IgD-negative memory B cell (primary cell): ENCODE results near the gene MYO16. TPM values are rescaled to one million over a fixed set of nuclear protein-coding genes. Genes with fewer than 3 reads are reported as not detected.
"Not testable (repeated sequence)": the region's sequence is repeated elsewhere in the genome, so short reads cannot be mapped to it uniquely, and the experiment has no call there.

Source experiments
- H3K27ac Mint-ChIP-seq, 3 donors: one replicate each; pipeline ENCODE4 v1.8.0; 2020 to 2022; ENCODE audit warnings: mild to moderate bottlenecking in 3 of 3, mixed read lengths in 3 of 3, moderate library complexity in 1 of 3
- H3K27me3 Mint-ChIP-seq: one replicate; pipeline ENCODE4 v1.8.0; 2021; ENCODE audit warnings: mixed read lengths
- H3K36me3 Mint-ChIP-seq: one replicate; pipeline ENCODE4 v1.8.0; 2020; ENCODE audit warnings: mild to moderate bottlenecking, mixed read lengths
- H3K4me1 Mint-ChIP-seq, 3 donors: one replicate each; pipeline ENCODE4 v1.8.0; 2020 to 2022; ENCODE audit warnings: mixed read lengths in 3 of 3, mild to moderate bottlenecking in 1 of 3
- H3K4me3 Mint-ChIP-seq, 4 donors: one replicate each; pipeline ENCODE4 v1.8.0; 2020 to 2022; ENCODE audit warnings: mild to moderate bottlenecking in 4 of 4, mixed read lengths in 4 of 4, moderate library complexity in 3 of 4
- H3K9me3 Mint-ChIP-seq, 3 donors: one replicate each; pipeline ENCODE4 v1.8.0; 2020 to 2021; ENCODE audit warnings: mixed read lengths in 3 of 3, mild to moderate bottlenecking in 1 of 3
- polyA plus RNA-seq: library from polyadenylated mRNA; unstranded; fragments of 300-500 nt; fragmentation: Illumina TruSeq; gene quantifications from one replicate; pipeline ENCODE4 v1.2.3, GENCODE V29; 2021

Gene MYO16
- polyA plus RNA-seq, 1 donor from 2014 or later: not detected

DNA sequence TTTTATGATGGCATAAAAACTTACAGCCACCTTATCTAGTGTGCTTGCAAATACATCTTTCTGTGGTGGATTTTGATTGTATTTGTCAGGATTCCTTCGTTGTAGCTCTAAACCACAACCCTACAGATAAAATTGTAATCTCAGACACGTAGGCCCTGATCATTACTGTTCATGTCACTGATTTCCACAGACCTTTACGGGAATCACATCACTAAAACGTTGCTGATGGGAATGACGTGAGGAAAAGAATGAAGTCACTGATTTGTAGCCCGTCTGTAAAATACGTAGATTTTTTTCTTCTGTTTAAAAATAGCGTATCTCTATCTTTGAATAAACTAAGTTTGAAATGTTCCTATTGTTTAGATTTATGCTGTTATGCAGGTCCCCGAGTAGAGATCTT lies 399.2 kb downstream of the MYO16 start:
- peaks cover 0 to 2% (median 0%) of the 10 kb centered on the region in 3 donors for H3K9me3 Mint-ChIP-seq
- H3K4me3 Mint-ChIP-seq: no peak overlapping the region
- peaks cover 2% of the 10 kb centered on the region for H3K27me3 Mint-ChIP-seq
- no peaks in the 10 kb centered on the region for H3K4me1 Mint-ChIP-seq
- H3K27ac Mint-ChIP-seq: no peak overlapping the region
- H3K36me3 Mint-ChIP-seq: no peaks in the 10 kb centered on the region

DNA sequence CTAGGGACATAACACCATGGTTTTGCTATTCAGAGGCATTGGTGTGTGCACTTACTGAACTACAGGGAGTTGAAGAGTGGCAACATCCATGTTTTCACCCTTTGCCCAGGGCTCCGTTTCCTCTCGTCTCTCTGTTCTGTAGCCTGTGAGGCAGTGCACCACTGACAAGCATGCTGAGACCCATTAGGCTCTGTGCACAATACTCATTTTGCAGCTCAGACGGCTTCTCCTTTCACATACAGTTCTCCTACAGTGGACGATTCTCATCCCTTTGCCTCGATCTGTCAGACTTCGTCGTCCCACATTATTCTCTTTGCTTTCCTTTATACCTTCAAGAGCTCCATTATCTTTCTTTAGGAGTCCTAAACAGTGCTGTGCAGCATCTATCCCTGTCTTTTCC lies 403.7 kb downstream of the MYO16 start:
- no peak overlapping the region for H3K4me3 Mint-ChIP-seq
- no peak overlapping the region for H3K27ac Mint-ChIP-seq
- H3K9me3 Mint-ChIP-seq: peaks cover 0 to 2% (median 0%) of the 10 kb centered on the region in 3 donors
- no peaks in the 10 kb centered on the region for H3K4me1 Mint-ChIP-seq
- H3K36me3 Mint-ChIP-seq: no peaks in the 10 kb centered on the region
- H3K27me3 Mint-ChIP-seq: peaks cover 4% of the 10 kb centered on the region

DNA sequence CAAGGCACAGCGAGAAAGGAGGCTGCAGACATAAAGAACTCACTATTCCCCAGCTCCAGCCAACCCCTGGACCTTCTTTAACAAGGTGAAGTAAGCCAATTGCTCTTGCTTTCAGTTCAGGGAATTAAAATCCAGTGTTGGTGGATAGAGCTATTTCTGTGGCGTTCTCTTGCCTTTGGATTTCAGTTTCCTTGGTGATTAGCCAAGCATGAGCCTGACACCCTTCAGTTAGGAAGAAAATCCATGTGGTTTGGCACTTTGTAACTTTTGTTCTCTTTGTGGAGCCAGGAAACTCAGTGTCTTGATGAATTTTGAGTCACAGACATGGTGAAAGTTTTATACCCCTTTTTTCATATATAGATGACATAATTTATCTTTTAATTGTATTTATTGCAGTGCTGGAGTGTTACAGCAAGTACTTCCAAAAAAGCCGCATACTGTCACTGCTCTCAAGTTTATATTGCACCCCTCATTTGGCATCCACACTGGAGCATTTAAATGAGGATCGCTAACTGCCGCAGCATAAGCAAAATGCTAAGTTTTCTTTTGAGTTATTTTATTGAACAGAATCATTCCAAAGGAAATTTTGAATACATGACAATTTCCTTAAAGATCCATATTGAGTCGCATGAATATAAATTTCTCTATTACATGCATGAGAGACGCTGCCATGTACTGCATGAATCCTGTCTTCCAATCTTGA lies 406.8 kb downstream of the MYO16 start:
- Mint-ChIP-seq H3K4me1 (no peaks in the 10 kb centered on the region), H3K36me3 (no peaks in the 10 kb centered on the region), H3K27ac (no peak overlapping the region), H3K9me3 (peaks cover 0 to 2% (median 0%) of the 10 kb centered on the region in 3 donors), H3K27me3 (peaks cover 6% of the 10 kb centered on the region), H3K4me3 (no peak overlapping the region)

DNA sequence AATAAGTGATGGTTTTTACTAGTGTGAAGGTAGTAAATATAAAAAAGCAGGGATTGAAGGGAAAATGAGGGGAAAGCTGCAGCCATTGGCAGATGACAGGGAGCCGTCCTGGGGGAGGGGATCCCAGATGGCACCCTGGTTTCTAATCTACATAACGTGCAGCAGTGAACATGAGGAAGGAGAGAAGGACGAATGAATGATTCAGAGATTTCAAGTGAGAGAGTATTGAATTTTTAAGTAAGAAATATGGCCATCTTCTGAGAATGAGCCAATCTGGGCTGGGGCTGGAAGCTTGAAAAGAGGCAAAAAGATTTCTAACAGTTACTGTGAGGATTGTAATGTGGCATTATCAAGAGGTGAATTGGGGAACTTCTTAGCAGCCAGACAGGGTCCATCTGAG lies 414.2 kb downstream of the MYO16 start:
- Mint-ChIP-seq H3K9me3 (peaks cover 0 to 3% (median 0%) of the 10 kb centered on the region in 3 donors), H3K4me1 (peaks cover 0 to 1% (median 0%) of the 10 kb centered on the region in 3 donors), H3K36me3 (no peaks in the 10 kb centered on the region), H3K27ac (no peak overlapping the region), H3K4me3 (no peak overlapping the region), H3K27me3 (peaks cover 3% of the 10 kb centered on the region)

DNA sequence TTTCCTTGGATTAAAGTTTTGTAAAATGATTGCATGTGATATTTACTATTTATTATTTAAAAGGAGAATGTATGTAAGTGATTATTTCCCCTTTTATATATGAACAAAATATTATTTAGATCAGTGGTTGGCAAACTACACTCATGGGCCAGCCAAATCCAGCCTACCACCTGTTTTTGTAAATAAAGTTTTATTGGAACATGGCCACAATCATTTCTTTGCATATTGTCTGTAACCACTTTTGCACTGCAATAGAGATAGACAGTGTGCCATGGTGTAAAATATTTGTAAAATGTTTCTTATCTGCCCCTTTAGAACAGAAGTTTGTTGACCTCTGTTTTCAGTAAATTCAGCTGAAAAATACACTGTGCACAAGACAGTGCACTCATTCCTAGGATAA lies 426.4 kb downstream of the MYO16 start:
- peaks cover 4% of the 10 kb centered on the region for H3K27me3 Mint-ChIP-seq
- H3K9me3 Mint-ChIP-seq: peaks cover 0 to 2% (median 0%) of the 10 kb centered on the region in 3 donors
- H3K27ac Mint-ChIP-seq: no peak overlapping the region
- H3K36me3 Mint-ChIP-seq: no peaks in the 10 kb centered on the region
- no peak overlapping the region for H3K4me3 Mint-ChIP-seq
- no peaks in the 10 kb centered on the region for H3K4me1 Mint-ChIP-seq

GRCh38 chr13:109058087-109058486 lies 428.7 kb downstream of the MYO16 start:
- Mint-ChIP-seq H3K27ac (no peak overlapping the region), H3K4me3 (no peak overlapping the region), H3K4me1 (no peaks in the 10 kb centered on the region), H3K9me3 (peaks cover 0 to 3% (median 2%) of the 10 kb centered on the region in 3 donors), H3K27me3 (peaks cover 4% of the 10 kb centered on the region), H3K36me3 (no peaks in the 10 kb centered on the region)

GRCh38 chr13:109072505-109072904 lies 443.1 kb downstream of the MYO16 start:
- Mint-ChIP-seq H3K9me3 (peaks cover 0 to 6% (median 5%) of the 10 kb centered on the region in 3 donors), H3K36me3 (no peaks in the 10 kb centered on the region), H3K4me3 (no peak overlapping the region), H3K27me3 (no peaks in the 10 kb centered on the region), H3K4me1 (peaks cover 0 to 1% (median 0%) of the 10 kb centered on the region in 3 donors), H3K27ac (no peak overlapping the region)

- peaks cover 0 to 1% (median 0%) of the 10 kb centered on the region in 3 donors for H3K4me1 Mint-ChIP-seq
- H3K9me3 Mint-ChIP-seq: peaks cover 0 to 8% (median 0%) of the 10 kb centered on the region in 3 donors
- H3K27me3 Mint-ChIP-seq: no peaks in the 10 kb centered on the region
- no peak overlapping the region for H3K27ac Mint-ChIP-seq
- H3K4me3 Mint-ChIP-seq: no peak overlapping the region
- no peaks in the 10 kb centered on the region for H3K36me3 Mint-ChIP-seq
These were observed 445.0 kb downstream of the MYO16 start for GRCh38 chr13:109074436-109074835.

- Mint-ChIP-seq H3K36me3 (no peaks in the 10 kb centered on the region), H3K27ac (no peak overlapping the region), H3K4me1 (peaks cover 0 to 1% (median 0%) of the 10 kb centered on the region in 3 donors), H3K27me3 (no peaks in the 10 kb centered on the region), H3K4me3 (no peak overlapping the region), H3K9me3 (peaks cover 0 to 4% (median 0%) of the 10 kb centered on the region in 3 donors)
These were observed 445.4 kb downstream of the MYO16 start for GRCh38 chr13:109074853-109075252.

GRCh38 chr13:109087916-109088623 lies 458.7 kb downstream of the MYO16 start:
- Mint-ChIP-seq H3K36me3 (no peaks in the 10 kb centered on the region), H3K4me3 (no peak overlapping the region), H3K9me3 (peaks cover 0 to 5% (median 4%) of the 10 kb centered on the region in 3 donors), H3K27me3 (peaks cover 3% of the 10 kb centered on the region), H3K27ac (no peak overlapping the region), H3K4me1 (no peaks in the 10 kb centered on the region)

GRCh38 chr13:109088624-109088917 lies 459.2 kb downstream of the MYO16 start:
- Mint-ChIP-seq H3K4me3 (no peak overlapping the region), H3K9me3 (peaks cover 2 to 6% (median 3%) of the 10 kb centered on the region in 3 donors), H3K27ac (peak overlapping the region in 1 of 3 donors; percentile 74), H3K27me3 (peaks cover 3% of the 10 kb centered on the region), H3K36me3 (no peaks in the 10 kb centered on the region), H3K4me1 (no peaks in the 10 kb centered on the region)

DNA sequence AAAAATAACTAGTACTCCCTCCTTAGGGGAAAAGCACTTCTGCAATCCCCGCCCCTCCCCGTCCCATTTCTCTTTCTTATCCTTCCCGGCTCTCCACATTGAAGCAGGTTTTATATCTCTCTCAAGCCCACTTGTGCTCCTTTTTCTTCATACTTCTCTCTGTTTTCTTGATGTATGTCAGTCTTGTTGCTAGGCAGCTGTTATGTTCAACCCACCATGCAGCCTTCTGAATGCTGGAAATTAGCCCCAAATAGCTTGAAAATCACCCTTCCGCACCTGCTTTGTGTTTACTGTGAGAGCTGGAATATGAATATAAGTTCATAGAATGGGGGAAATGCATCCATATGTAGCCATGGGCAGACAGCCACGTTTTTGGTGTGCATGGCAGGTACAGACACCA lies 461.4 kb downstream of the MYO16 start:
- H3K9me3 Mint-ChIP-seq: peaks cover 3 to 9% (median 4%) of the 10 kb centered on the region in 3 donors
- H3K27ac Mint-ChIP-seq: no peak overlapping the region
- no peaks in the 10 kb centered on the region for H3K36me3 Mint-ChIP-seq
- H3K4me3 Mint-ChIP-seq: no peak overlapping the region
- H3K4me1 Mint-ChIP-seq: no peaks in the 10 kb centered on the region
- peaks cover 3% of the 10 kb centered on the region for H3K27me3 Mint-ChIP-seq

GRCh38 chr13:109091249-109091648 lies 461.8 kb downstream of the MYO16 start:
- no peaks in the 10 kb centered on the region for H3K4me1 Mint-ChIP-seq
- H3K27me3 Mint-ChIP-seq: peaks cover 3% of the 10 kb centered on the region
- H3K4me3 Mint-ChIP-seq: no peak overlapping the region
- no peaks in the 10 kb centered on the region for H3K36me3 Mint-ChIP-seq
- peaks cover 4 to 9% (median 4%) of the 10 kb centered on the region in 3 donors for H3K9me3 Mint-ChIP-seq
- H3K27ac Mint-ChIP-seq: no peak overlapping the region

GRCh38 chr13:109092186-109092585 lies 462.8 kb downstream of the MYO16 start:
- H3K4me1 Mint-ChIP-seq, H3K27me3 Mint-ChIP-seq, H3K4me3 Mint-ChIP-seq, H3K27ac Mint-ChIP-seq, H3K9me3 Mint-ChIP-seq, H3K36me3 Mint-ChIP-seq: not testable (repeated sequence)

DNA sequence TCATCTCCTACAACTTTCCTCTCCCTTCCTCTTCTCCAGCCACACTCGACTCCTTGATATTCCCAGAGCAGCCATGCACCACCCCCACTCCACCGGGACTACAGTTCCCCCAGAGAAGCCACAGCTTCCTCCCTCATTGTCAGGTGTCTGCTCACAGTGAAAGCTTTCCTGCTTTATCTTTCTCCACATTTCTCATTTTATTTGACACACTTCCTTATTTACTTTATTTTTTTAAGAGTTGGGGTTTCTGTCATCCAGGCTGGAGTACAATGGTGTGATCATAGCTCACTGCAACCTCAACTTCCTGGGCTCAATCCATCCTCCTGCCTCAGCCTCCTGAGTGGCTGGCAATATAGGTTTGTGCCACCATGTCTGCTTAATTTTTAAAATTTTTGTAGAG lies 464.6 kb downstream of the MYO16 start:
- Mint-ChIP-seq H3K36me3 (no peaks in the 10 kb centered on the region), H3K9me3 (peaks cover 5 to 9% (median 7%) of the 10 kb centered on the region in 3 donors), H3K4me3 (no peak overlapping the region), H3K4me1 (no peaks in the 10 kb centered on the region), H3K27me3 (peaks cover 3% of the 10 kb centered on the region), H3K27ac (no peak overlapping the region)

- Mint-ChIP-seq H3K4me1 (no peaks in the 10 kb centered on the region), H3K36me3 (no peaks in the 10 kb centered on the region), H3K4me3 (no peak overlapping the region), H3K9me3 (peaks cover 5 to 7% (median 7%) of the 10 kb centered on the region in 3 donors), H3K27me3 (peaks cover 2% of the 10 kb centered on the region), H3K27ac (no peak overlapping the region)
These were observed 465.7 kb downstream of the MYO16 start for GRCh38 chr13:109095126-109095525.
